Smooth muscle cell (in vitro differentiated cells): Measurements from ENCODE around the gene H6PD. TPM values are rescaled to one million over a fixed set of nuclear protein-coding genes. Genes with fewer than 3 reads are reported as not detected.

Experiments used
- DNase-seq: peaks from one replicate; lab custom pipeline; 2025; ENCODE audit not compliant: unreplicated experiment; lab: John Stamatoyannopoulos, UW
- H2AFZ ChIP-seq: fragments of 200-600 bp; sonication (generic); 2 replicates; pipeline ENCODE4 v1.6.0; 2016; ENCODE audit warnings: antibody characterized with exemption, low read depth, mild to moderate bottlenecking
- H3F3A ChIP-seq: fragments of 200-600 bp; sonication (generic); 2 replicates; pipeline ENCODE4 v1.6.0; 2017; ENCODE audit warnings: antibody characterized with exemption, low read depth
- H3K27ac ChIP-seq: fragments of 200-600 bp; sonication (generic); 2 replicates; pipeline ENCODE4 v1.5.1; 2016; ENCODE audit warnings: low read depth, mild to moderate bottlenecking
- H3K27me3 ChIP-seq: fragments of 200-600 bp; sonication (generic); 2 replicates; pipeline ENCODE4 v1.6.1; 2016; ENCODE audit warnings: low read depth, mild to moderate bottlenecking
- H3K36me3 ChIP-seq: fragments of 200-600 bp; sonication (generic); 2 replicates; pipeline ENCODE4 v1.5.1; 2016; ENCODE audit warnings: low read depth
- H3K4me1 ChIP-seq: fragments of 200-600 bp; sonication (generic); 2 replicates; pipeline ENCODE4 v1.5.1; 2016; ENCODE audit warnings: low read depth
- H3K4me2 ChIP-seq: fragments of 200-600 bp; sonication (generic); 2 replicates; pipeline ENCODE4 v1.6.0; 2016; ENCODE audit warnings: mild to moderate bottlenecking
- H3K4me3 ChIP-seq: fragments of 200-600 bp; sonication (generic); 2 replicates; pipeline ENCODE4 v1.5.1; 2016; ENCODE audit warnings: mild to moderate bottlenecking
- H3K79me2 ChIP-seq: fragments of 200-600 bp; sonication (generic); 2 replicates; pipeline ENCODE4 v1.6.0; 2016; ENCODE audit warnings: low read depth, mild to moderate bottlenecking
- H3K9ac ChIP-seq: fragments of 200-600 bp; sonication (generic); 2 replicates; pipeline ENCODE4 v1.6.0; 2016; ENCODE audit warnings: low read depth
- H3K9me3 ChIP-seq: fragments of 200-600 bp; sonication (generic); replicated peaks from 2 replicates; pipeline ENCODE4 v1.5.1; 2016; ENCODE audit warnings: low read depth
- H4K20me1 ChIP-seq: fragments of 200-600 bp; sonication (generic); 2 replicates; pipeline ENCODE4 v1.6.0; 2016; ENCODE audit warnings: low read depth
- WGBS: methylation state at CpG from one replicate; pipeline ENCODE4 v1.1.7; 2016; ENCODE audit warnings: low lambda C conversion rate; 5-methylcytosine and 5-hydroxymethylcytosine counted together
- polyA plus RNA-seq: library from polyadenylated mRNA; unstranded; fragments of >200 nt; fragmentation: Nextera tagmentation; extraction: Ambion mirVana; gene quantifications from 2 replicates; pipeline ENCODE4 v1.2.1, GENCODE V29; 2016
- total RNA-seq: library from RNA; depleted of rRNA; stranded (reverse); fragments of >200 nt; gene quantifications from 2 replicates; pipeline ENCODE4 v1.2.3, GENCODE V29; 2014
- TF ChIP-seq, protein P1 (sequence below): fragments of 200-600 bp; sonication (generic); IDR thresholded peaks from 2 replicates; pipeline ENCODE4 v1.5.1; 2017; ENCODE audit warnings: borderline replicate concordance, mild to moderate bottlenecking, antibody characterized with exemption; ENCODE audit not compliant: insufficient read depth, poor library complexity, severe bottlenecking

The H6PD gene, protein sequence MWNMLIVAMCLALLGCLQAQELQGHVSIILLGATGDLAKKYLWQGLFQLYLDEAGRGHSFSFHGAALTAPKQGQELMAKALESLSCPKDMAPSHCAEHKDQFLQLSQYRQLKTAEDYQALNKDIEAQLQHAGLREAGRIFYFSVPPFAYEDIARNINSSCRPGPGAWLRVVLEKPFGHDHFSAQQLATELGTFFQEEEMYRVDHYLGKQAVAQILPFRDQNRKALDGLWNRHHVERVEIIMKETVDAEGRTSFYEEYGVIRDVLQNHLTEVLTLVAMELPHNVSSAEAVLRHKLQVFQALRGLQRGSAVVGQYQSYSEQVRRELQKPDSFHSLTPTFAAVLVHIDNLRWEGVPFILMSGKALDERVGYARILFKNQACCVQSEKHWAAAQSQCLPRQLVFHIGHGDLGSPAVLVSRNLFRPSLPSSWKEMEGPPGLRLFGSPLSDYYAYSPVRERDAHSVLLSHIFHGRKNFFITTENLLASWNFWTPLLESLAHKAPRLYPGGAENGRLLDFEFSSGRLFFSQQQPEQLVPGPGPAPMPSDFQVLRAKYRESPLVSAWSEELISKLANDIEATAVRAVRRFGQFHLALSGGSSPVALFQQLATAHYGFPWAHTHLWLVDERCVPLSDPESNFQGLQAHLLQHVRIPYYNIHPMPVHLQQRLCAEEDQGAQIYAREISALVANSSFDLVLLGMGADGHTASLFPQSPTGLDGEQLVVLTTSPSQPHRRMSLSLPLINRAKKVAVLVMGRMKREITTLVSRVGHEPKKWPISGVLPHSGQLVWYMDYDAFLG
- 15.1 and 17.3 TPM in 2 replicates for total RNA-seq
- polyA plus RNA-seq, result 13.6 and 15.3 TPM in 2 replicates

DNA sequence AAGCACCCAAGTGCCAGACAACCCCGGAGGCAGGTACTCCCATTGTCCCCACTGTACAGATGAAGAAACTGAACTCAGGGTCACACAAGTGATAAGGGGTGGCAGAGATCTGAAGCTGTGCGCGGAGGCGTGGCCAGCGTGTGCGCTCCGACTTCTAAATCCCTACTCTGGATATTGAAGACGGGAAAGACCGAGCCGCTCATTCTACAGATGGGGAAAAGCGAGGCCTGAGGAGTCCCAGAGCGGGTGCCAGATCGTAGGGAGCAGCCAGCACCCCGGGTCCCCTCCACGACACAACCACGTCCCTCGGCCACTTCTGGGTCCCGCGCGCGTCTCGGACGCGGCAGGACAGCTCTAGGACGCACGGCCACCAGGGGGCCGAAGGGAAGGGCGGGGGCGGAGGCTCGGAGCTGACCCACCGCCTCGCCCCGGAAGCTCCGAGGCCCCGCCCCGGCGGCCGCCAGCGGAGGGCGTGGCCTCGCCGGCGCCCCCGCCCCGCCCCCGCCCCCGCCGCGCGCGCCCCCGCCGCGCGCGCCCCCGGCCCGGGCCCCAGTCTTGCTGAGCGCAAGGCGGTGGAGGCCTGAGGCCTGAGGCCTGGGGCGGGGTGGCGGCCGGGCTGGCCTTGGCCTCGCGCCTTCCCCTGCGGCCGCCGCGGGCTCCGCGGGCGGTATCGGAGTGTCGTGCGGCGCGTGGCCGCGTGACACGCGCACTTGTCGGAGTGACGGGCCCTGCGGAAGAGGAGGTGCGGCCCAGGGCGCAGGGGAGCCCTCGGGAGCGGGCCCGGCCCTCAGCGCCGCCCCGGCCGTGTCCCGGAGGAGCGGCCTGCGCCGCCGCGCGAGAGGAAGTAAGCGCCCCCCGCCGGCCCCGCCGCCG is at the start of gene H6PD:
Gene H6PD, plus strand, starts transcription at position 552 of the 873 bp plus-strand sequence. CDS start 10,161 bp downstream, outside the sequence.
- TF ChIP-seq, protein P1, sequence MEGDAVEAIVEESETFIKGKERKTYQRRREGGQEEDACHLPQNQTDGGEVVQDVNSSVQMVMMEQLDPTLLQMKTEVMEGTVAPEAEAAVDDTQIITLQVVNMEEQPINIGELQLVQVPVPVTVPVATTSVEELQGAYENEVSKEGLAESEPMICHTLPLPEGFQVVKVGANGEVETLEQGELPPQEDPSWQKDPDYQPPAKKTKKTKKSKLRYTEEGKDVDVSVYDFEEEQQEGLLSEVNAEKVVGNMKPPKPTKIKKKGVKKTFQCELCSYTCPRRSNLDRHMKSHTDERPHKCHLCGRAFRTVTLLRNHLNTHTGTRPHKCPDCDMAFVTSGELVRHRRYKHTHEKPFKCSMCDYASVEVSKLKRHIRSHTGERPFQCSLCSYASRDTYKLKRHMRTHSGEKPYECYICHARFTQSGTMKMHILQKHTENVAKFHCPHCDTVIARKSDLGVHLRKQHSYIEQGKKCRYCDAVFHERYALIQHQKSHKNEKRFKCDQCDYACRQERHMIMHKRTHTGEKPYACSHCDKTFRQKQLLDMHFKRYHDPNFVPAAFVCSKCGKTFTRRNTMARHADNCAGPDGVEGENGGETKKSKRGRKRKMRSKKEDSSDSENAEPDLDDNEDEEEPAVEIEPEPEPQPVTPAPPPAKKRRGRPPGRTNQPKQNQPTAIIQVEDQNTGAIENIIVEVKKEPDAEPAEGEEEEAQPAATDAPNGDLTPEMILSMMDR, result peak; percentile 63
- no peaks in the 10 kb centered on the region for H4K20me1 ChIP-seq
- peak within 1 kb of the TSS; percentile 79 for H3K27ac ChIP-seq
- H3K36me3 ChIP-seq, result no peaks in the 10 kb centered on the region
- DNase-seq, result peak; percentile 82
- no peaks in the 10 kb centered on the region for H3K9me3 ChIP-seq
- H2AFZ ChIP-seq, result peak within 1 kb of the TSS; percentile 82
- 3% methylated on average over 45 of the region's 106 CpGs for WGBS
- H3F3A ChIP-seq, result peaks cover 12% of the 10 kb centered on the region
- H3K27me3 ChIP-seq, result no peaks in the 10 kb centered on the region
- peak within 1 kb of the TSS; percentile 99 for H3K4me2 ChIP-seq
- peaks cover 15% of the 10 kb centered on the region for H3K4me1 ChIP-seq
- peak within 1 kb of the TSS; percentile 75 for H3K4me3 ChIP-seq
- H3K79me2 ChIP-seq, result peaks cover 16% of the 10 kb centered on the region
- peak within 1 kb of the TSS; percentile 90 for H3K9ac ChIP-seq

DNA sequence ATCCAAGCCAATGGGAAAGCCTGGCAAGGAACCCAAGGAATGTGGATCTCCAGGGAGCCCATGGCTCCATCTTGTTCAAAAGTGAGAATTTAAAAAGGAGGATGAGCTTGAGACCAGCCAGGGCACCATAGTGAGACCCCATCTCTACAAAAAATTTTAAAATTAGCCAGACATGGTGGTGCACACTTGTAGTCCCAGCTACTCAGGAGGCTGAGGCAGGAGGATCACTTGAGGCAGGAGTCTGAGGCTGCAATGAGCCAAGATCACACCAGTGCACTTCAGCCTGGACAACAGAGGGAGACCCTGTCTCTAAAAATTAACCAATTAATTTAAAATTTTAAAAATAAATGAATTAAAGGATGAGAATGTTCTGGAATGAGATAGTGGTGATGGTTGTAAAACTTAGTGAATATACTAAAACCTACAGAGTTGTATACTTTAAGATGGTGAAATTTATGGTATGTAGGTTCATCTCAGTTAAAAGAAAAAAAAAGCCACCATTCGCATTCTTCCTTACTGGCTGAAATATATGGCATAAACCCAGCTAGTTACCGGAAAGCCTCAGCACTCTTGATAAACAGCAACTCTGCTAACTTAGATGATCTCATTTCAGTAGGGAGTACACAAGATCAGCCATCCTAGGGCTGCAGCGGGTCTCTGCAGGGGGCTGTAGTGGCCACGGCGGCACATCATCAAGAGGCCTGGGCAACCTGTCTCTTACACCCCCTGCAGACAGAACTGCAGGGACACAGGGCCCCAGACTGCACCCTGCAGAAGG is 48.3 kb upstream of the H6PD start:
- TF ChIP-seq, protein P1, result no peak
- no peak overlapping the region for H3K4me3 ChIP-seq
- WGBS, result 79% methylated on average over 5 of the region's 5 CpGs
- H3K4me2 ChIP-seq, result no peak overlapping the region
- peaks cover 7% of the 10 kb centered on the region for H4K20me1 ChIP-seq
- no peak overlapping the region for H3K9ac ChIP-seq
- no peak overlapping the region for H2AFZ ChIP-seq
- H3K4me1 ChIP-seq, result peaks cover 8% of the 10 kb centered on the region
- H3K27ac ChIP-seq, result no peak overlapping the region
- H3K27me3 ChIP-seq, result no peaks in the 10 kb centered on the region
- no peaks in the 10 kb centered on the region for H3K36me3 ChIP-seq
- DNase-seq, result no peak
- H3K9me3 ChIP-seq, result no peaks in the 10 kb centered on the region
- H3K79me2 ChIP-seq, result peaks cover 5% of the 10 kb centered on the region
- H3F3A ChIP-seq, result no peaks in the 10 kb centered on the region

DNA sequence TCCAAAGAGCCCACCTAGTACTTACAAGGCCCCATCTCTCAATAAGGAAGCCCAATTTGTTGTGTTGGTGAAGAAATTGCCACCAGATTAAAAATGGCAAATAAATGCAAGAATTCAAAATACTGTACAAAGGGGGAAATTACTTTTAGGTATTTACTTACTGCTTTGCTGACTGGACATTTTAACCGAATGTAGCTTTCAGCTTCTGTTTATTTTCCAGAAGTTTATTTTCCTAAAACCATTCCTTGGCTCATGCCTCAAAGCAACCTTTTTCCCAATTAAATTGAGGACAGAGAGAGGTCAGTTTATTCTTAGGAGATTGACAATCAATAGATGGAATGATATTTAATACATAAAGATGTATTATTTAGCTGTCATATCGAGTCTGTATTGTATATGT is 47.6 kb upstream of the H6PD start:
- H3K4me3 ChIP-seq, result no peak overlapping the region
- H3K27me3 ChIP-seq, result no peaks in the 10 kb centered on the region
- H2AFZ ChIP-seq, result no peak overlapping the region
- no peaks in the 10 kb centered on the region for H3F3A ChIP-seq
- no peak overlapping the region for H3K4me2 ChIP-seq
- H3K9ac ChIP-seq, result no peak overlapping the region
- no peak overlapping the region for H3K27ac ChIP-seq
- peaks cover 8% of the 10 kb centered on the region for H3K4me1 ChIP-seq
- H3K9me3 ChIP-seq, result no peaks in the 10 kb centered on the region
- no peaks in the 10 kb centered on the region for H3K79me2 ChIP-seq
- H3K36me3 ChIP-seq, result no peaks in the 10 kb centered on the region
- 84% methylated on average over 2 of the region's 2 CpGs for WGBS
- TF ChIP-seq, protein P1, result no peak
- DNase-seq, result no peak
- peaks cover 7% of the 10 kb centered on the region for H4K20me1 ChIP-seq
